PC-9 (cell line): ENCODE data around the gene CROCC2. TPM values are rescaled to one million over a fixed set of nuclear protein-coding genes. Genes with fewer than 3 reads are reported as not detected.

Experiments
- BruUV-seq: library from RNA; stranded (reverse); fragments of 400-500 nt; replicated peaks from 2 replicates; lab custom pipeline; 2021; lab: Mats Ljungman, UMichigan
- CTCF ChIA-PET: fragments of 300-600 bp; sonication (Branson Sonifier 250); formaldehyde crosslinking; loops from one replicate; lab custom pipeline; 2022; ENCODE audit warnings: antibody characterized with exemption; lab: Charles Lee
- POLR2A ChIA-PET: fragments of 300-600 bp; sonication (Branson Sonifier 250); formaldehyde crosslinking; loops from one replicate; lab custom pipeline; 2022; ENCODE audit warnings: antibody characterized with exemption; ENCODE audit not compliant: unreplicated experiment; lab: Charles Lee
- DNase-seq, 2 experiments: peaks; one replicate each; pipeline versions ENCODE4 v3.0.0 to v3.0.0-alpha.2; 2015 to 2022; ENCODE audit warnings: mixed read lengths in 1 of 2
- H2AFZ ChIP-seq: fragments of 200-600 bp; sonication (generic); 2 replicates; pipeline ENCODE4 v1.8.1; 2017; ENCODE audit warnings: antibody characterized with exemption
- H3F3A ChIP-seq: fragments of 200-600 bp; sonication (generic); 2 replicates; pipeline ENCODE4 v1.8.1; 2017; ENCODE audit warnings: antibody characterized with exemption, mild to moderate bottlenecking, low read depth; ENCODE audit not compliant: insufficient read depth
- H3K27ac ChIP-seq: fragments of 200-600 bp; sonication (generic); 2 replicates; pipeline ENCODE4 v1.6.1; 2016; ENCODE audit warnings: mixed run types
- H3K27me3 ChIP-seq: fragments of 200-600 bp; sonication (generic); 2 replicates; pipeline ENCODE4 v1.6.1; 2016; ENCODE audit warnings: low read depth, mixed run types; ENCODE audit not compliant: insufficient read depth
- H3K36me3 ChIP-seq: fragments of 200-600 bp; sonication (generic); 2 replicates; pipeline ENCODE4 v1.6.1; 2016; ENCODE audit warnings: low read depth, mixed run types
- H3K4me1 ChIP-seq: fragments of 200-600 bp; sonication (generic); replicated peaks from 2 replicates; pipeline ENCODE4 v1.6.1; 2016; ENCODE audit warnings: mixed run types; ENCODE audit not compliant: insufficient read depth
- H3K4me2 ChIP-seq: fragments of 200-600 bp; sonication (generic); 2 replicates; pipeline ENCODE4 v1.6.1; 2017; ENCODE audit warnings: mixed run types
- H3K4me3 ChIP-seq: fragments of 200-600 bp; sonication (generic); 2 replicates; pipeline ENCODE4 v1.6.1; 2016; ENCODE audit warnings: mixed run types
- H3K79me2 ChIP-seq: fragments of 200-600 bp; sonication (generic); 2 replicates; pipeline ENCODE4 v1.6.1; 2017; ENCODE audit warnings: low read depth, mixed run types
- H3K9me2 ChIP-seq: fragments of 200-600 bp; sonication (generic); 2 replicates; pipeline ENCODE4 v1.8.1; 2017; ENCODE audit warnings: mild to moderate bottlenecking; ENCODE audit not compliant: insufficient read depth
- H3K9me3 ChIP-seq: fragments of 200-600 bp; sonication (generic); 2 replicates; pipeline ENCODE4 v1.8.1; 2016; ENCODE audit warnings: low read depth; ENCODE audit not compliant: insufficient read depth
- H4K20me1 ChIP-seq: fragments of 200-600 bp; sonication (generic); 2 replicates; pipeline ENCODE4 v1.8.1; 2017; ENCODE audit not compliant: insufficient read depth
- CTCF ChIP-seq: fragments of 200-600 bp; sonication (generic); conservative IDR thresholded peaks from 2 replicates; pipeline ENCODE4 v1.6.1; 2017; ENCODE audit warnings: mixed run types, antibody characterized with exemption, mild to moderate bottlenecking, moderate library complexity
- EZH2 ChIP-seq: fragments of 200-600 bp; sonication (generic); IDR thresholded peaks from 2 replicates; pipeline ENCODE4 v1.8.0; 2017; ENCODE audit warnings: antibody characterized with exemption, low read depth
- intact Hi-C: fragments of 100-400 bp; cut with micrococcal nuclease; formaldehyde crosslinking; loops from one replicate; pipeline ENCODE4 v1.10.0; 2022; ENCODE audit not compliant: unreplicated experiment
- total RNA-seq: library from RNA; stranded (reverse); gene quantifications from 2 replicates; pipeline ENCODE4 v1.2.3, GENCODE V29; 2021

Gene CROCC2
- total RNA-seq, 1 experiment from 2014 or later, result not detected

GRCh38 chr2:241038374-241039180 lies 132.4 kb downstream of the CROCC2 start:
- Histone ChIP-seq H3K4me3 (no peak overlapping the region), H3K79me2 (no peaks in the 10 kb centered on the region), H3K9me3 (no peaks in the 10 kb centered on the region), H3F3A (no peaks in the 10 kb centered on the region), H3K36me3 (no peaks in the 10 kb centered on the region), H3K27ac (no peak overlapping the region), H3K9me2 (no peaks in the 10 kb centered on the region), H4K20me1 (no peaks in the 10 kb centered on the region), H3K4me2 (no peak overlapping the region), H3K27me3 (peaks cover 57% of the 10 kb centered on the region), H2AFZ (no peak overlapping the region), H3K4me1 (peaks cover 8% of the 10 kb centered on the region)
- TF ChIP-seq CTCF (no peak), EZH2 (no peak)
- intact Hi-C loops, result no loop called here
- ChIA-PET CTCF (no interaction called here), POLR2A (no interaction called here)
- no peak for DNase-seq
- no TSS peak for BruUV-seq

DNA sequence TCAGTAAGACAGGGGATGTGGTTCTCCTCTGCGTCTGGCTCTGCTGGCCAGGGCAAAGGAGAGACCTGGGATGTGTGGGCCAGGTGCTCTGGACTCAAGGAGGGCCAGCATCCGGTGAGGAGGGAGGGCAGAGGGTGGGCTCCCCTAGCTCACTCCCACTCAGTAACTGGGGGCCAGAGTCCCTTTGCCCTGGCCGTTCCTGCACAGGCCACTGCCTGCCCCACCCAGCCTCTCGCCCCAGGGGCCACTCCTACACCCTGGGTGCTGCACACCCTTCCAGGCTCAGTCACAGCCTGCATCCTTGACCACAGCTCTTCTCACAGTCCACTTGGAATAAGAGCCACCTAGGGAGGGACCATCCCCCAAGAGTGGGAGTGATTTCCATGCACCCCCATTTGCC lies 133.3 kb downstream of the CROCC2 start:
- DNase-seq, result no peak
- CTCF ChIA-PET, result no interaction called here
- no peak for TF ChIP-seq EZH2
- TF ChIP-seq CTCF, result no peak
- Histone ChIP-seq H3K4me1 (peaks cover 8% of the 10 kb centered on the region), H3K36me3 (no peaks in the 10 kb centered on the region), H3K4me2 (no peak overlapping the region), H3K9me2 (no peaks in the 10 kb centered on the region), H3K27ac (no peak overlapping the region), H3F3A (no peaks in the 10 kb centered on the region), H3K9me3 (no peaks in the 10 kb centered on the region), H4K20me1 (no peaks in the 10 kb centered on the region), H3K27me3 (peaks cover 65% of the 10 kb centered on the region), H3K79me2 (no peaks in the 10 kb centered on the region), H2AFZ (no peak overlapping the region), H3K4me3 (no peak overlapping the region)
- no TSS peak for BruUV-seq
- intact Hi-C loops, result no loop called here
- POLR2A ChIA-PET, result no interaction called here

- H2AFZ ChIP-seq, result no peak overlapping the region
- BruUV-seq, result no TSS peak
Observed at GRCh38 chr2:241040081-241040803, 134.1 kb downstream of the CROCC2 start.

More at GRCh38 chr2:241040081-241040803, 134.1 kb downstream of the CROCC2 start:
- Histone ChIP-seq H3K4me1 (peaks cover 8% of the 10 kb centered on the region), H3K36me3 (no peaks in the 10 kb centered on the region), H3K27me3 (peaks cover 73% of the 10 kb centered on the region), H3K79me2 (no peaks in the 10 kb centered on the region), H3K9me2 (no peaks in the 10 kb centered on the region), H4K20me1 (no peaks in the 10 kb centered on the region), H3F3A (no peaks in the 10 kb centered on the region), H3K4me2 (no peak overlapping the region), H3K4me3 (no peak overlapping the region), H3K27ac (no peak overlapping the region), H3K9me3 (0 out of 2 replicates have a peak, but pooled peaks cover 3% of the 10 kb centered on the region)
- no peak for TF ChIP-seq CTCF
- TF ChIP-seq EZH2, result no peak
- no peak for DNase-seq
- intact Hi-C loops, result no loop called here
- ChIA-PET CTCF (no interaction called here), POLR2A (no interaction called here)
